Psoas muscle (tissue), 8 donors: ENCODE results near the gene CLIC5. TPM values are rescaled to one million over a fixed set of nuclear protein-coding genes. Genes with fewer than 3 reads are reported as not detected.

ENCODE experiments used
- ATAC-seq, 4 donors: fragments of 200-7000 bp; cut with Tn5 transposase; one replicate each; pipeline ENCODE4 v1.9.1; 2020; ENCODE audit warnings: moderate library complexity in 3 of 4, mild to moderate bottlenecking in 2 of 4
- DNase-seq, 2 donors: peaks; one replicate each; pipeline ENCODE4 v3.0.0-alpha.2; 2020
- H3K27ac ChIP-seq: fragments of 200-600 bp; one replicate; pipeline ENCODE4 v1.8.0; 2022
- H3K27me3 ChIP-seq, 3 donors: fragments of 200-600 bp in 1 of 3; one replicate each; pipeline versions ENCODE4 v1.6.1 to v1.8.0; 2013 to 2022; ENCODE audit warnings: low read length in 2 of 3, mild to moderate bottlenecking in 2 of 3, moderate library complexity in 1 of 3; ENCODE audit not compliant: insufficient read depth in 3 of 3
- H3K36me3 ChIP-seq, 2 donors: fragments of 200-600 bp in 1 of 2; one replicate each; pipeline versions ENCODE4 v1.6.1 to v1.8.0; 2013 to 2022; ENCODE audit warnings: low read depth in 1 of 2, mild to moderate bottlenecking in 1 of 2, moderate library complexity in 1 of 2; ENCODE audit not compliant: insufficient read depth in 1 of 2
- H3K4me1 ChIP-seq: fragments of 200-600 bp; one replicate; pipeline ENCODE4 v1.8.0; 2022
- H3K4me3 ChIP-seq: fragments of 200-600 bp; one replicate; pipeline ENCODE4 v1.8.0; 2022; ENCODE audit warnings: mild to moderate bottlenecking
- H3K9me3 ChIP-seq: fragments of 200-600 bp; one replicate; pipeline ENCODE4 v1.8.0; 2022
- WGBS, 3 donors: extraction: QIAGEN DNeasy Blood & Tissue Kit; methylation state at CpG; one replicate each; pipeline versions ENCODE4 v1.1.6 to v1.1.7; 2013; 5-methylcytosine and 5-hydroxymethylcytosine counted together
- intact Hi-C, 2 donors: fragments of 100-400 bp; cut with DNase I; formaldehyde crosslinking; loops; one replicate each; pipeline versions ENCODE4 v1.11.0 to v1.14.2; 2022
- polyA plus RNA-seq, 3 donors: library from polyadenylated mRNA; stranded (reverse); fragments of 200-250 nt; gene quantifications; one replicate each; pipeline ENCODE4 v1.2.3, GENCODE V29; 2013
- total RNA-seq, 4 donors: library from RNA; stranded (reverse); fragmentation: NEBNext Ultra II Directional in 2 of 4; extraction: Animal tissue kit (Norgen Biotek cat#: 25700) in 2 of 4; gene quantifications; one replicate each; pipeline versions ENCODE4 v1.2.1 to v1.2.4, GENCODE V29; 2021 to 2023
- TF ChIP-seq, protein P1 (sequence below): fragments of 200-600 bp; IDR thresholded peaks from one replicate; pipeline ENCODE4 v1.8.0; 2022; ENCODE audit warnings: antibody characterized with exemption
- donor health status: healthy with polysubstance abuse.
- donor health status: DM: no; HTN: no; CAD: no; lungs with moderate emphysema.
- donor health status: Bipolar disorder and iron deficiency.
- donor health status: healthy.
- donor health status: DM: yes; HTN: yes; CAD: no.
- donor health status: DM: no; HTN: no; CAD: no.
- donor health status: DM: no; HTN: no; CAD: no.
- donor health status: DM: yes; HTN: yes; CAD: no.

Gene CLIC5
- total and polyA plus RNA-seq, 7 donors = 30.2 to 285 (median 166) TPM

DNA sequence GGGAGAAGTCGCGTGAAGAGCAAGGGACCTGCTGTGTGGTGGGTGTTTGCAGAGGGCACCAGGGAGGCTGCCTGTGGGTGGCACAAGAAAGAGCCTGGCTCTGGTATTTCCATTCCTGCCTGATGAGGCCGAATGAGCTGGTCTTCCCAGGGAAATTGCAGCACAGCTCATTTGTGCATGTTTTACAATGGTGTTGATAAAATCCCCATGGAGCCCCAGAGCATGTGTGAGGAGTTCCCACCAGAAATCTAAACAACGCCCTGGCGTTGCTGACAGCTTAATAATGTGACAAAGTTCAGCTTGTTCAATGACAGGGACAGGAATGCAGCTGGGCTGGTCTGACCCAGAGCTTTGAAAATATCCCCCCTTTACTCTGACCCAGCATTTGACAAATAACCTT, 135.5 kb downstream of the CLIC5 start:
- DNase-seq (no peak), ATAC-seq (no peak)
- no peak overlapping the region for H3K4me3 ChIP-seq
- TF ChIP-seq, protein P1, sequence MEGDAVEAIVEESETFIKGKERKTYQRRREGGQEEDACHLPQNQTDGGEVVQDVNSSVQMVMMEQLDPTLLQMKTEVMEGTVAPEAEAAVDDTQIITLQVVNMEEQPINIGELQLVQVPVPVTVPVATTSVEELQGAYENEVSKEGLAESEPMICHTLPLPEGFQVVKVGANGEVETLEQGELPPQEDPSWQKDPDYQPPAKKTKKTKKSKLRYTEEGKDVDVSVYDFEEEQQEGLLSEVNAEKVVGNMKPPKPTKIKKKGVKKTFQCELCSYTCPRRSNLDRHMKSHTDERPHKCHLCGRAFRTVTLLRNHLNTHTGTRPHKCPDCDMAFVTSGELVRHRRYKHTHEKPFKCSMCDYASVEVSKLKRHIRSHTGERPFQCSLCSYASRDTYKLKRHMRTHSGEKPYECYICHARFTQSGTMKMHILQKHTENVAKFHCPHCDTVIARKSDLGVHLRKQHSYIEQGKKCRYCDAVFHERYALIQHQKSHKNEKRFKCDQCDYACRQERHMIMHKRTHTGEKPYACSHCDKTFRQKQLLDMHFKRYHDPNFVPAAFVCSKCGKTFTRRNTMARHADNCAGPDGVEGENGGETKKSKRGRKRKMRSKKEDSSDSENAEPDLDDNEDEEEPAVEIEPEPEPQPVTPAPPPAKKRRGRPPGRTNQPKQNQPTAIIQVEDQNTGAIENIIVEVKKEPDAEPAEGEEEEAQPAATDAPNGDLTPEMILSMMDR = no peak
- 59 to 75% (median 68%) methylated on average over 5 of the region's 5 CpGs for WGBS, 3 donors
- no peaks in the 10 kb centered on the region for H3K9me3 ChIP-seq
- H3K4me1 ChIP-seq = no peaks in the 10 kb centered on the region
- no peaks in the 10 kb centered on the region for H3K36me3 ChIP-seq
- intact Hi-C loops = no loop called here
- no peaks in the 10 kb centered on the region for H3K27me3 ChIP-seq
- H3K27ac ChIP-seq = no peak overlapping the region

DNA sequence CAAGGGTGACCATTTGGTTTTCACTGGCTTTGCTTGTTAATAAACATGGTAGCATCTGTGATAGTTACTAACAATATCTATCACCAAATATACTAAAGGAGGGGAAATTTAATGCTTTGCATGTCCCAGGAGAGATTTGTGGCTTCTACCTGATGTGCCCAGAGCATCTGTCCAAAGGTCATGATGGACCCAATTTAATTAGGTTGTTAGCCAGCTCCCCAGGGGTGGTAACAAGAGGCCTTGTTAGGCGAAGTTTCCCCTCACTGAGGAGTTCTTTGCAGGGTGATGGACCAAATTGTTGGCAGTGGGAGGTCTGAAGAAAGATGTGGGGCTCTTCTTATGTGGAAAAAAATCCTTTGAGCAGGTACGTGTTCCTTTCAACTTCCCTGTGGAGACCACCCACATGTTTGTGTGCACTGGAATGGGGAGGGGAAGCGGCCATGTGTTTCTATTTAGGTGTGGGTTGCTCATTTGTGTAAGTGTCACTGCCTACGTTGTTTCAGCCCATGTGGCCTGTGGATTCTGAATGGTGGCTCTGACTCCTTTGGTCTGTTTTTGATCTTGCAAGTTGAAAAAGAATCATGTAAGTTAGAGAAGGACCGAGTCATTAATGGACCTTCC, 137.6 kb downstream of the CLIC5 start:
- TF ChIP-seq, protein P1 = no peak
- ATAC-seq (no peak), DNase-seq (no peak)
- H3K4me1 ChIP-seq = no peaks in the 10 kb centered on the region
- H3K36me3 ChIP-seq = no peaks in the 10 kb centered on the region
- no peak overlapping the region for H3K27ac ChIP-seq
- no peaks in the 10 kb centered on the region for H3K9me3 ChIP-seq
- 77 to 88% (median 82%) methylated on average over 5 of the region's 5 CpGs for WGBS, 3 donors
- intact Hi-C loops = no loop called here
- no peak overlapping the region for H3K4me3 ChIP-seq
- H3K27me3 ChIP-seq = no peaks in the 10 kb centered on the region

DNA sequence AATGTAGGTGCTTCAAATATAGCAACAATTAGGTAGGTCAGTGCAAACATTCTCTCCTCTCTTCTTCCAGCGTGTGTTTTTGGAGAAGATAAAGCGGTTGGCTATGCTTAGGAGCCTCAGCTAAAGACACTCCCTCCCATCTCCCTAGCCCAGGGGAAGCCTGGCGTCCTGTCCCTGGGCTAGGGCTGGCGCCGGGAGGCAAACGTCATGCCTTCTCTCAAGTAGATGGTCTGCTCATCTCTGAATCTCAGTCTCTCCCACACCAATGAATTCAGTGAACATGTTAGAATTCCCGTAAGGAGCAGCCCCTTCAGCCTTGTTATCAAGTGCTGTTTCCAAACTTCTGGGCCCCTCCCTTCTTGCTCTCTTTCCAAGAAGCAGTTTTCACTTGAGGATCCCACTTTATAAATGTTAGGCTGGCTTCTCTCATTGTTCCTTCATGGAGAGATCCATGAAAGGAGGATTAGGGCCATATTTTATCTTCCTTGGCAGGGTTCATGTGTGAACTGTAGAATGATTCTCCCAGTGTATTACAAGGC, 142.8 kb downstream of the CLIC5 start:
- 81 to 87% (median 84%) methylated on average over 7 of the region's 7 CpGs for WGBS, 3 donors
- no peak for DNase-seq
- Histone ChIP-seq H3K36me3 (no peaks in the 10 kb centered on the region), H3K27me3 (no peaks in the 10 kb centered on the region), H3K4me3 (no peak overlapping the region), H3K4me1 (no peaks in the 10 kb centered on the region), H3K9me3 (no peaks in the 10 kb centered on the region), H3K27ac (no peak overlapping the region)
- TF ChIP-seq, protein P1 = no peak
- no peak for ATAC-seq
- intact Hi-C loops = no loop called here

DNA sequence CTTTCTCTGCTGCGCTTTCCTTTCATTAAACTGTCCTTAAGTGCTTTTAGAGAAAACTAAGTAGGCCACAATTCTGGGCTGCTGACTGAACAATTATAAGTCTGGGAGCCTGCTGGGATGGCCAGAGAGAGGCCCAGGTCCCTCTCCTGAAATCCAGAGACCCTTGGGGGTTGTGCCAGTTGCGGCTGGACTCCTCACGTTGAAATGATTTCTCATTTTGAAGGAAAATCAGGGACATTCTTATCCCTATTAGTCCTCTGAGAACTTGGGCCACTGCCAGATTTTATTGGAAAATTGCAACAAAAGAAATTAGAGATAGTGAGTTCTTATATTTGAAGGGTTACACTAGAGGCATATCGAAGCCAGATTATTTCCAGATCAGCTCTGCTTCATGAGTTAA, 145.1 kb downstream of the CLIC5 start:
- Histone ChIP-seq H3K4me1 (no peaks in the 10 kb centered on the region), H3K36me3 (no peaks in the 10 kb centered on the region), H3K27ac (no peak overlapping the region), H3K9me3 (no peaks in the 10 kb centered on the region), H3K27me3 (no peaks in the 10 kb centered on the region), H3K4me3 (no peak overlapping the region)
- no peak for ATAC-seq
- TF ChIP-seq, protein P1 = no peak
- intact Hi-C loops = no loop called here
- WGBS, 3 donors = 63 to 72% (median 65%) methylated on average over 4 of the region's 4 CpGs
- DNase-seq = no peak

DNA sequence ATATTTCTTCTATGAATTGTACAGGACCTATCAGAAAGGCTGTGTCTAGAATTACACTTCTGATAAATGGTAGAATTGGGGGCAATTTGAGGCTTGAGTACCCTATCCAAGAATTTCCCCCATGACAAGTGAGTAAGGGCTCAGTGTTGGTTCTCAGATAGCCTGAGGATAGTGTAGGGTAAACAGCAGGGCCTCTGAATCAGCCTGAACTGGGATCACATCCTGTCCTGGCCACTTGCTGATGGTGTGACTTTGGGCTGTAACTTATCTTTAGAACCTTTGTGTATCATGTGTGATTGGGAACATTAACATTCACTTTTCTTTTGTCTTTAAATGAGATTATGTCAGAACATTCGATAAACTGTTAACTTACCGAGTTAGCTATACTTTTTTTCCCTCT, 151.0 kb downstream of the CLIC5 start:
- TF ChIP-seq, protein P1 = no peak
- Histone ChIP-seq H3K4me3 (no peak overlapping the region), H3K9me3 (no peaks in the 10 kb centered on the region), H3K27me3 (no peaks in the 10 kb centered on the region), H3K4me1 (no peaks in the 10 kb centered on the region), H3K27ac (no peak overlapping the region), H3K36me3 (no peaks in the 10 kb centered on the region)
- intact Hi-C loops = no loop called here
- WGBS, 3 donors = 94 to 100% (median 97%) methylated on average over 2 of the region's 2 CpGs
- ATAC-seq (no peak), DNase-seq (no peak)
